ENCODE measurements around the gene NUDT4. TPM values are rescaled to one million over a fixed set of nuclear protein-coding genes. Genes with fewer than 3 reads are reported as not detected.

NUDT4 gene
- total and polyA plus RNA-seq, 2 of the 4 experiments (the other 2 are of a cell fraction) = 23.6 to 25.6 TPM

DNA sequence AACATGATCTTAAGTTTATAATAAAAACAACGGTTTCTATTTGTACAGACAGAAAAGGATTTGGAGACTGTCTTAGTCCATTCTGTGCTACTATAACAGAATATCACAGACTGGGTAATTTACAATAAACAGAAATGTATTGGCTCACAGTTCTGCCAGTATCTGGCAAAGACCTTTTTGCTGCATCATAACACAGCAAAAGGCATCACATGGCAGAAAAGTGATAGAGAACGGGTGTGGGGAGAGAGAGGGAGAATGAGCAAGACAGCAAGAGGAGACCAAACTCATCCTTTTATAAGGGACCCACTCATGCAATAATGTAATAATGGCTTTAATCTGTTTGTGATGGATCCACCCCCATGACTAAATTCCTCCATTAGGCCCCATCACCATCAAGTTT lies 17.0 kb upstream of the NUDT4 start:
- Histone ChIP-seq H2AK5ac (ENCODE audit: low read depth, low read length) (no peak overlapping the region), H2AK9ac (replicated peaks; ENCODE audit: low read depth, low read length, poor library complexity) (no peak overlapping the region), H3K23ac (ENCODE audit: low read depth, low read length) (no peak overlapping the region), H4K20me1 (ENCODE audit: insufficient read depth, low read length) (no peaks in the 10 kb centered on the region), H4K91ac (ENCODE audit: insufficient read depth, low read depth, low read length) (no peak overlapping the region), H2BK15ac (ENCODE audit: low read depth, low read length) (no peak overlapping the region), H3K27ac (ENCODE audit: insufficient read depth, low read length) (no peak overlapping the region), H2BK5ac (ENCODE audit: low read depth, low read length, poor library complexity, severe bottlenecking) (no peak overlapping the region), H3K14ac (replicated peaks; ENCODE audit: low read depth, low read length) (no peak overlapping the region), H3K9me1 (ENCODE audit: insufficient read depth, low read length) (no peaks in the 10 kb centered on the region), H3K4me2 (ENCODE audit: low read depth, low read length) (no peak overlapping the region), H4K8ac (ENCODE audit: low read depth in 2 of 2, low read length in 2 of 2) (no peak overlapping the region), H3K4me3 (ENCODE audit: insufficient read depth, low read depth, low read length) (no peak overlapping the region), H2BK20ac (ENCODE audit: low read depth, low read length) (no peak overlapping the region), H3K56ac (ENCODE audit: extremely low read depth, insufficient read depth, low read length) (no peak overlapping the region), H3K9ac (ENCODE audit: low read depth, low read length) (no peak overlapping the region), H3K79me1 (ENCODE audit: low read depth in 1 of 2, low read length in 2 of 2) (no peaks in the 10 kb centered on the region), H3K4ac (ENCODE audit: low read depth, low read length) (no peak overlapping the region), H4K5ac (ENCODE audit: low read depth, low read length) (no peak overlapping the region), H3K9me3 (ENCODE audit: control insufficient read depth, insufficient read depth, low read length) (no peaks in the 10 kb centered on the region), H3K4me1 (ENCODE audit: control insufficient read depth, insufficient read depth, low read length) (no peaks in the 10 kb centered on the region; the same call in 1 of the 2 replicates), H2BK120ac (ENCODE audit: low read depth, low read length) (no peak overlapping the region), H2AFZ (replicated peaks; ENCODE audit: low read length, poor library complexity) (no peak overlapping the region), H3K27me3 (ENCODE audit: control insufficient read depth, insufficient read depth, low read length) (no peaks in the 10 kb centered on the region), H3K36me3 (ENCODE audit: control insufficient read depth, insufficient read depth, low read length) (no peaks in the 10 kb centered on the region), H3K18ac (ENCODE audit: low read depth, low read length) (no peak overlapping the region)
- no peak for ATAC-seq (ENCODE audit: low read depth)
- POLR2A ChIA-PET (ENCODE audit: unreplicated experiment) = no interaction called here
- BruUV-seq (replicated peaks) = no TSS peak
- no CpG with 5 or more reads among the region's 2 CpGs for WGBS, 2 experiments (ENCODE audit: extremely low coverage in 2 of 2, insufficient read length in 1 of 2)
- TF ChIP-seq, protein P1, sequence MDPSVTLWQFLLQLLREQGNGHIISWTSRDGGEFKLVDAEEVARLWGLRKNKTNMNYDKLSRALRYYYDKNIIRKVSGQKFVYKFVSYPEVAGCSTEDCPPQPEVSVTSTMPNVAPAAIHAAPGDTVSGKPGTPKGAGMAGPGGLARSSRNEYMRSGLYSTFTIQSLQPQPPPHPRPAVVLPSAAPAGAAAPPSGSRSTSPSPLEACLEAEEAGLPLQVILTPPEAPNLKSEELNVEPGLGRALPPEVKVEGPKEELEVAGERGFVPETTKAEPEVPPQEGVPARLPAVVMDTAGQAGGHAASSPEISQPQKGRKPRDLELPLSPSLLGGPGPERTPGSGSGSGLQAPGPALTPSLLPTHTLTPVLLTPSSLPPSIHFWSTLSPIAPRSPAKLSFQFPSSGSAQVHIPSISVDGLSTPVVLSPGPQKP (IDR thresholded peaks at IDR 0.05; ENCODE audit: borderline replicate concordance, low read depth, low read length) = no peak
- TF ChIP-seq RAD21 (IDR thresholded peaks at IDR 0.05; ENCODE audit: low read length) = no peak
- TF ChIP-seq, protein P2, sequence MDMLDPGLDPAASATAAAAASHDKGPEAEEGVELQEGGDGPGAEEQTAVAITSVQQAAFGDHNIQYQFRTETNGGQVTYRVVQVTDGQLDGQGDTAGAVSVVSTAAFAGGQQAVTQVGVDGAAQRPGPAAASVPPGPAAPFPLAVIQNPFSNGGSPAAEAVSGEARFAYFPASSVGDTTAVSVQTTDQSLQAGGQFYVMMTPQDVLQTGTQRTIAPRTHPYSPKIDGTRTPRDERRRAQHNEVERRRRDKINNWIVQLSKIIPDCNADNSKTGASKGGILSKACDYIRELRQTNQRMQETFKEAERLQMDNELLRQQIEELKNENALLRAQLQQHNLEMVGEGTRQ (IDR thresholded peaks at IDR 0.05; ENCODE audit: low read depth, low read length) = no peak
- no peak for TF ChIP-seq FOS (IDR thresholded peaks at IDR 0.05; ENCODE audit: low read depth, low read length)
- no peak for TF ChIP-seq CHD1 (IDR thresholded peaks at IDR 0.05; ENCODE audit: low read depth, low read length)
- no peak for TF ChIP-seq SMC3 (IDR thresholded peaks at IDR 0.05; ENCODE audit: low read depth, low read length)
- no peak for TF ChIP-seq MXI1 (IDR thresholded peaks at IDR 0.05; ENCODE audit: borderline replicate concordance, low read depth, low read length)
- TF ChIP-seq NFE2L2 (IDR thresholded peaks at IDR 0.05; ENCODE audit: low read depth, low read length) = no peak
- TF ChIP-seq RCOR1 (IDR thresholded peaks at IDR 0.05; ENCODE audit: insufficient replicate concordance, low read length) = no peak
- no peak for TF ChIP-seq BHLHE40 (IDR thresholded peaks at IDR 0.05; ENCODE audit: low read depth, low read length)
- TF ChIP-seq MAZ (IDR thresholded peaks at IDR 0.05; ENCODE audit: borderline replicate concordance, low read depth, low read length) = no peak
- in situ Hi-C loops (cut with MboI; ENCODE audit: low sequenced_read_pairs) = no loop called here
- CTCF ChIA-PET = no interaction called here
- dilution Hi-C loops (cut with HindIII; ENCODE audit: low sequenced_read_pairs, unreplicated experiment) = no loop called here
- intact Hi-C loops (cut with micrococcal nuclease) = no loop called here
- no peak for DNase-seq

Data from IMR-90 (cell line).